Activated T-cell treated with anti-CD3 and anti-CD28 coated beads for 48 hours (primary cell): ENCODE results near the gene FUZ.

ENCODE experiments used
- DNase-seq: peaks from one replicate; pipeline ENCODE4 v3.0.0-alpha.2; 2020; ENCODE audit warnings: low read depth

FUZ gene, protein sequence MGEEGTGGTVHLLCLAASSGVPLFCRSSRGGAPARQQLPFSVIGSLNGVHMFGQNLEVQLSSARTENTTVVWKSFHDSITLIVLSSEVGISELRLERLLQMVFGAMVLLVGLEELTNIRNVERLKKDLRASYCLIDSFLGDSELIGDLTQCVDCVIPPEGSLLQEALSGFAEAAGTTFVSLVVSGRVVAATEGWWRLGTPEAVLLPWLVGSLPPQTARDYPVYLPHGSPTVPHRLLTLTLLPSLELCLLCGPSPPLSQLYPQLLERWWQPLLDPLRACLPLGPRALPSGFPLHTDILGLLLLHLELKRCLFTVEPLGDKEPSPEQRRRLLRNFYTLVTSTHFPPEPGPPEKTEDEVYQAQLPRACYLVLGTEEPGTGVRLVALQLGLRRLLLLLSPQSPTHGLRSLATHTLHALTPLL

DNA sequence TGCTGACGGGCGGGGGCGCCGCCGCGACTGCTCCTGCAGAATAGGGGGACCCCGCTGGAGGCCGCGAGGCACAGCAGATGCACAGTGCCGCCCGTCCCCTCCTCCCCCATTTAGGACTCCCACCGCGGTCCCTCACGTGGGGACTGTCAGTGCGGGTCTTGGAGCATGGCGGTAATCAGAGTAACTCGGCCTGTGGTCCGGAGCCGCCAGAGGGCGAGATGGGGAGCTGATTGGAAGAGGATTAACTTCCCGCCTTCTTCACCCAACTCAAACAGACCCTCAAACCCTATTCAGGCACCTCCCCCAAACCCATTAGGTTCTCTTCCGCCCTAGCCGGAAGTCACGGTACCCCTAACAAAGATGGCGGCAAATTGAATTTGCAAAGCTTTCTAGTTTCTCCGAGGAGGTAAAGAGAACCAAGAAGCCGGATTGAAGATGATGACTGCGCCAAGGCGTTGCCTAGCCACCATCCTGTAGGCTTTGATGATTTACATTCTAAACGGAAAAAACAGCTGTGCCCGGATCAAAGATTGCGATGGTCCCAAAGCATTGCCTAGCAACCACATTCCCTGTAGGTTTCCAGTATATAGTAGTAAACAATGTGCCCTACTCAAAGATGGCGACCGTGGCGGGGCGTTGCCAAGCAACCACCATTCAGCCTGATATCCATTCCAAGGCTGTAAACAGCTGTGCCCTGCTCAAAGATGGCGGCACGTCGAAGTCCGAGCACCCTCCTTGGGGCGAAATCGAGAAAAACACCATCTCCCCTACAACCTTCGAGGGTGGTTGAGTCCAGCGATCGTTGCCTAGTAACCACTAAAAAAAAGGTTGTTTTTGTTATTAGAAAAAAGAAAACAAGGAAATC lies at the start of gene FUZ:
TSS of gene FUZ (minus strand) at position 296 of the 865 bp plus-strand sequence. CDS start at position 110, 186 bp downstream.
- DNase-seq = peak; percentile 84

GRCh38 chr19:49862391-49863253 lies 49.5 kb upstream of the FUZ start:
- DNase-seq = no peak

GRCh38 chr19:49861541-49862378 lies 48.7 kb upstream of the FUZ start:
- no peak for DNase-seq

- DNase-seq = no peak
Measured at GRCh38 chr19:49861107-49861506, 48.0 kb upstream of the FUZ start.

DNA sequence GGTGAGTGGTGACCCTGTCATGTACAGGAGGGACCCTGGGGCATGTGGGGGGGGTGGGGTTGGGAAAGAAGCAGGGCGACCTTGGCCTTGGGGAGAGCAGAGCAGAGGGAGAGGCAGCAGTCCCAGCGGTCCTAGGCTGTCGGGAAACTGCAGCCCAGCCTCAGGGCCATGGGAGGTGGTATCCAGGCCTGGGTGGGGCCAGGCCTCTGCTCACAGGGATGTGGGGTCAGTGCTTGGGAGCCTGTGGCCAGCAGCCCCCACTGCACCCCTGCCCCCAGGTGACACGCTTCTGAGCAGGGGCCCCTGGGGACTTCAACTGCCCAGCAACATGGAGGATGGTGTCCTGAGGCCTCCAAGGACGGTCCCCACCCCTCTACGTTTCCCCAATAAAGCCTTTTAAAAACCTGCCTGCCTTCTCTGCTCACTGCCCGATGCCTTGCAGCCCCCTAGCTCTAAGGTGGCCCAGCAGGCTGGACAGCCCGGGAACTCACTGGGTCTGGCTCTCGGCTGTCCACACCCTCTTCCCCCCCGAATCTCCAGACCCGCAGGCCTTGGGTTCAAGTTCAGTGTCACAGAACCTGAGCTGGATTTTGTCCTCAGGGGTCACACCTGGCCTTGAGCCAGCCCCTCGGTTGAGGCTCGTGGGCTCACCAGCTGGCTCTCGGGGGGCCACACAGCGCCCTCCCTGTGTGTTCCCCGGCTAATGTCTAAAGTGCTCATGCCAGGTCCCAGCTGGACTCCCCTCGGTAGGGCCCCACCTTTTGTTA lies 47.4 kb upstream of the FUZ start:
- DNase-seq = no peak

GRCh38 chr19:49859682-49860335 lies 46.7 kb upstream of the FUZ start:
- DNase-seq = no peak

GRCh38 chr19:49858088-49858985 lies 45.2 kb upstream of the FUZ start:
- DNase-seq = no peak

GRCh38 chr19:49857838-49858087 lies 44.7 kb upstream of the FUZ start:
- DNase-seq = no peak

- DNase-seq = no peak
Measured at GRCh38 chr19:49857061-49857837, 44.2 kb upstream of the FUZ start.

DNA sequence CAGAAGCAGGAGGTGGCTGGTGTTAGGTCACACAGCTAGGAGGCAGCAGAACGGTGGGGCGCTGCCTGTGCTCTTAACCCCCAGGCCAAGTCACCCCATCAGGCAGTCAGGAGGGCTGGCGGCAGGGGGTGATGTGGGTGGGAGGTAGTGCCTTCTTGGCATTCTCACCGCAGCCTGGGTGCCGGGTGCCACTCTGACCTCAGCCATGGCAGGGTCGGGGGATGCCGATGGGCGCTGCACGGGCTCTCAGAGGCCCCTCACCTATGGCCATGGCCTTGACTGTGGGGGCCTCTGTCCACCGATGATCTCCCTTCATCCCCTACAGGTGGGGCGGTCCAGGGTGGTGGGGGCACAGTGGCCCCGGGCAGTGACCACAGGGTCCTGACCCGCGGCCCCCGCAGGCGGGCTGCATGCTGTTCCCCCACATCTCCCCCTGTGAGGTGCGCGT lies 43.5 kb upstream of the FUZ start:
- DNase-seq = no peak

DNA sequence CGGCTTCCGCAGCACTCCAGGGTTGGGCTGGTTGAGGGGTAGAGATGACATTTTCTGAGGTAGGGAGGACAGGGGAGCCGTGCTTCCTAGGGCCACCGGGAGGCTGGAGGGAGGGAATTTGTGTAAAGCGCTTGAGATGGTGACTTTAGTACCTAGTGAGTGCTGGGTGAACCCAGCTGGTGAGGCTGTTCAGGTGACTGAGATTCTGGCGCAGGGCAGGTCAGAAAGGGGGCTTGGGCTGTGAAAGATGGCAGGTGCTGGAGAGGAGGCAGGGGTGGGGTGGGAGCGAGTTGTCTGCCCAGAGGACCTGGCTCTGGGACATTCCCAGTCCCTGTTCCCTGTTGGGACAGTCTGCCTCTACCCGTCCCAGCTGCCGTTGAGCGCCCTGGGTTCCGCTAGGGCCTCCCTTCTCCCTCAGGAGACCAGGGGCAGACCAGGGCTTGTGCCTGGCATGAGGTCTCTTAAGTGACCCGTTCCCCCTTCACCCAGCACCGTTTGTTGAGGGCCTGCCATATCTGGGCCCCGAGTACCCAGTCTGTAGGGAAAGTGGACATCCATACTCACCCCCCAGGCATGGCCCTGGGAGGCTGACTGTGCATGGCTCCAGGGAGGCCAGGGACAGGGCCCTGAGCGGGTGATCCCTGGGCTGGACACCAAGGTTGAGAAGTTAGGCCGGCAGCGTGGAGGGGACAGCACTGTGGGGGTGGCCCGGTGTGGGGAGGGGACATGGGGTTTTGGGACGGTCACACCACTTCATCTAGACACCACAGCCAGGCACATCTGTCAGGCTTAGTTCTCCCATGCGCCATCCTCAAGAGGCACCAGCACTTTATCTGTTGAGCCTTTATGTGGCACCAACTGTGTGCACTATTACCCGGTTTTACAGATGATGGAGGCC lies 42.8 kb upstream of the FUZ start:
- no peak for DNase-seq

DNA sequence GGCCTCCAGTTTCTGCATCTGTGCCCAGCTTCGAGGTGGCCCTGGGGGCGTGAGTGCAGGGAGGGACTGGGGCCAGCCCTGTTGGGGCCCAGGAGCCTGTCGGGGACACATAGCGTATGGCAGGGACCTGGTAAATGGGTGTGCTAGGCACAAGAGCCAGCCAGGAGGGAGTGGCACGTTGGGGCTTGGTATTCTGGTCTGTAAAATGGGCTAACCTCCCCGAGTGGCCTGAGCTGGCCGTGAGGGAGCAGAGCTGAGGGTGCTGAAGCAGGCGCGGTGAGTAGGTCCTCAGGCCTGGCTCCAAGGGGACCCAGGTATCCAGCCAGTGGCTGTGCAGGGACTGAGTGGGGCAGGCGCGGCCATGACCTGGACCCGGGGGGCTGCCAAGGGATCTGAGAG lies 42.2 kb upstream of the FUZ start:
- DNase-seq = no peak

DNA sequence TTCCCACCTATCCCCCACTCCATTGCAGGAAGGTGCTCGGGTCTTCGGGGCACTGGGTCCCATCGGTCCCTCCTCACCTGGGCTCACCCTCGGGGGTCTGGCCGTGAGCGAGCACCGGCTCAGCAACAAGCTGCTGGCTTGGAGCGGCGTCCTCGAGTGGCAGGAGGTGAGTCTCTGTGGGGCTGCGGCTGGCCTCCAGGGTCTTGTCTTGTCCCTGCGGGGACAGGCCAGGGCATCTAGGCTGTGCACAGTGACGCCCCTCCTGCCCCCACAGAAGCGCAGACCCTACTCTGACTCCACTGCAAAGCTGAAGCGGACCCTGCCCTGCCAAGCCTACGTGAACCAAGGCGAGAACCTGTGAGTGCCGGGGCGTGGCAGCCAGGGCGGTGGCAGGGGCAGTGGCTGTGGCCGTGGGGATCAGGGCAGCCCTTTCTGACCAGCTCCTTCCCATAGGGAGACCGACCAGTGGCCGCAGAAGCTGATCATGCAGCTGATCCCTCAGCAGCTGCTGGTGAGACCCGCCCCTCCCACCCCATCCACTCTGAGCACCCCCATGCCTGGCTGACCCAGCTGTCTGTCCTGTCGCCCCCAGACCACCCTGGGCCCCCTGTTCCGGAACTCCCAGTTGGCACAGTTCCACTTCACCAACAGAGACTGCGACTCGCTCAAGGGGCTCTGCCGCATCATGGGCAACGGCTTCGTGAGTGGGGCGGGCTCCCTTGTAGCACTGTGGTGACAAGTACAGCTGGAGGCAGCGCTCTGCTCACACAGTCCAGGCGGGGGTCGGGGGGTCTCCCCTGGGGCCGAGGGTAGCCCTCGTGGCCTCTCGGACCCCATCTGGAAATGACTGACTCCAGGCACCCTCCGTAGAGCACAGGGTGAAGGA lies 41.5 kb upstream of the FUZ start:
- no peak for DNase-seq

DNA sequence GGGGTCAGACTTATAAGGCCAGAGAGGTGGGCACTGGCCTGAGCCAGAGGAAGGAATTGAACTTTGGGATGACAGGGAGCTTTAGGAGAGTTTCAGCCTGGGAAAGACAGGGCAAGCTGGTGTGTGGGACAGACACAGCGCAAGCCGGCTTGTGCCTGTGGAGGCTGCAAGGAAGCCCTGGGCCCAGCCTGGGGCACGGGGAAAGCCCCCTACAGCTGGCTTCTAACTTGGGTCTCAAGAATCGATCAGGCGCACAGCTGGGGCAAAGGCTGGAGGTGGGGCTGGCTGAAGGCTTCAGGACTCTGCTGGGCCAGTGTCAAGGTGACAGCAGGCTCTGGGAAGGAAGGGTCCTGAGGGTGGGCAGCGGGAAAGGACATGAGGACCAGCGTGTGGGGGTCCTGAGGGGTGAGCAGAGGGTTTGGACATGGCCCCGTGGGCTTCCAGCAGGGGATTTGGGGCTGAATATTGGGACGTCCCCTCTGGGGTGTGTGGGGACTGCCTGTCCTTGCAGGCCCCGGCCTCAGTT lies 40.8 kb upstream of the FUZ start:
- DNase-seq = no peak

- no peak for DNase-seq
Measured at GRCh38 chr19:49852631-49853126, 39.6 kb upstream of the FUZ start.
